IMR-90 (cell line): ENCODE results near the gene FBXL13. TPM values are rescaled to one million over a fixed set of nuclear protein-coding genes. Genes with fewer than 3 reads are reported as not detected.
A peak's percentile ranks its signal among the peaks of the same experiment; 100 is the strongest.

Experiments
- ATAC-seq: fragments of 200-7000 bp; cut with Tn5 transposase; 2 replicates; pipeline ENCODE4 v1.9.1; 2020; ENCODE audit warnings: low read depth, mild to moderate bottlenecking, moderate library complexity
- BruUV-seq: library from RNA; stranded (reverse); fragments of 400-500 nt; replicated peaks from 2 replicates; lab custom pipeline; 2021; lab: Mats Ljungman, UMichigan
- CTCF ChIA-PET: fragments of 300-600 bp; formaldehyde crosslinking; extraction: SDS; loops from one replicate; lab custom pipeline; 2021; ENCODE audit warnings: antibody characterized with exemption; lab: Yijun Ruan, JAX
- POLR2A ChIA-PET: fragments of 300-600 bp; sonication (Branson Sonifier 250); formaldehyde crosslinking; loops from one replicate; lab custom pipeline; 2022; ENCODE audit warnings: antibody characterized with exemption; ENCODE audit not compliant: unreplicated experiment; lab: Charles Lee
- DNase-seq: peaks from one replicate; pipeline ENCODE4 v3.0.0; 2013
- H2AFZ ChIP-seq: replicated peaks from 2 replicates; pipeline ENCODE3; 2013; ENCODE audit warnings: low read length, mild to moderate bottlenecking; ENCODE audit not compliant: poor library complexity
- H2AK5ac ChIP-seq: 2 replicates; pipeline ENCODE4 v1.6.1; 2013; ENCODE audit warnings: low read depth, low read length, inconsistent platforms
- H2AK9ac ChIP-seq: replicated peaks from 2 replicates; pipeline ENCODE3; 2013; ENCODE audit warnings: mild to moderate bottlenecking, low read depth, low read length, moderate library complexity; ENCODE audit not compliant: poor library complexity
- H2BK120ac ChIP-seq: 2 replicates; pipeline ENCODE4 v1.6.1; 2013; ENCODE audit warnings: low read depth, low read length, inconsistent platforms
- H2BK15ac ChIP-seq: 3 replicates; pipeline ENCODE4 v1.6.1; 2013; ENCODE audit warnings: low read depth, low read length, inconsistent platforms
- H2BK20ac ChIP-seq: 2 replicates; pipeline ENCODE4 v1.6.1; 2013; ENCODE audit warnings: low read depth, mild to moderate bottlenecking, inconsistent platforms, low read length, moderate library complexity
- H2BK5ac ChIP-seq: 2 replicates; pipeline ENCODE4 v1.6.1; 2013; ENCODE audit warnings: mild to moderate bottlenecking, low read depth, low read length, inconsistent platforms; ENCODE audit not compliant: poor library complexity, severe bottlenecking
- H3K14ac ChIP-seq: replicated peaks from 2 replicates; pipeline ENCODE4 v1.6.1; 2013; ENCODE audit warnings: low read depth, low read length, inconsistent platforms
- H3K18ac ChIP-seq: 2 replicates; pipeline ENCODE4 v1.6.1; 2013; ENCODE audit warnings: low read depth, low read length, control low read depth
- H3K23ac ChIP-seq: 2 replicates; pipeline ENCODE4 v1.6.1; 2013; ENCODE audit warnings: low read depth, low read length, inconsistent platforms
- H3K27ac ChIP-seq: 2 replicates; pipeline ENCODE4 v1.5.1; 2013; ENCODE audit warnings: mild to moderate bottlenecking, control low read depth, low read length; ENCODE audit not compliant: insufficient read depth
- H3K27me3 ChIP-seq: 2 replicates; pipeline ENCODE4 v1.6.1; 2013; ENCODE audit warnings: low read length; ENCODE audit not compliant: control insufficient read depth, insufficient read depth
- H3K36me3 ChIP-seq: 2 replicates; pipeline ENCODE4 v1.6.1; 2013; ENCODE audit warnings: low read length, mixed read lengths; ENCODE audit not compliant: control insufficient read depth, insufficient read depth
- H3K4ac ChIP-seq: 2 replicates; pipeline ENCODE4 v1.6.1; 2013; ENCODE audit warnings: low read depth, low read length, inconsistent platforms
- H3K4me1 ChIP-seq: 2 replicates; pipeline ENCODE4 v1.6.1; 2013; ENCODE audit warnings: low read length, mixed read lengths; ENCODE audit not compliant: control insufficient read depth, insufficient read depth
- H3K4me2 ChIP-seq: 2 replicates; pipeline ENCODE4 v1.6.1; 2013; ENCODE audit warnings: low read depth, mild to moderate bottlenecking, control low read depth, low read length, moderate library complexity
- H3K4me3 ChIP-seq: 2 replicates; pipeline ENCODE4 v1.5.1; 2013; ENCODE audit warnings: low read depth, mild to moderate bottlenecking, control low read depth, low read length, moderate library complexity; ENCODE audit not compliant: insufficient read depth
- H3K56ac ChIP-seq: 2 replicates; pipeline ENCODE4 v1.6.1; 2013; ENCODE audit warnings: low read length, inconsistent platforms; ENCODE audit not compliant: insufficient read depth; ENCODE audit errors: extremely low read depth
- H3K79me1 ChIP-seq, 2 experiments: 2 replicates each; pipeline ENCODE4 v1.6.1; 2013; ENCODE audit warnings: low read length in 2 of 2, inconsistent platforms in 1 of 2, low read depth in 1 of 2
- H3K9ac ChIP-seq: 2 replicates; pipeline ENCODE4 v1.6.1; 2013; ENCODE audit warnings: low read depth, low read length, control low read depth
- H3K9me1 ChIP-seq: 2 replicates; pipeline ENCODE4 v1.6.1; 2013; ENCODE audit warnings: low read length, inconsistent platforms; ENCODE audit not compliant: insufficient read depth
- H3K9me3 ChIP-seq: 2 replicates; pipeline ENCODE4 v1.6.1; 2013; ENCODE audit warnings: low read length; ENCODE audit not compliant: control insufficient read depth, insufficient read depth
- H4K20me1 ChIP-seq: 2 replicates; pipeline ENCODE4 v1.6.1; 2013; ENCODE audit warnings: low read length, inconsistent platforms; ENCODE audit not compliant: insufficient read depth
- H4K5ac ChIP-seq: 2 replicates; pipeline ENCODE4 v1.6.1; 2013; ENCODE audit warnings: mild to moderate bottlenecking, low read depth, low read length, control low read depth
- H4K8ac ChIP-seq, 2 experiments: 2 replicates each; pipeline ENCODE4 v1.6.1; 2013; ENCODE audit warnings: low read depth in 2 of 2, low read length in 2 of 2, control low read depth in 1 of 2, inconsistent platforms in 1 of 2
- H4K91ac ChIP-seq: 2 replicates; pipeline ENCODE4 v1.6.1; 2013; ENCODE audit warnings: low read depth, low read length, inconsistent platforms; ENCODE audit not compliant: insufficient read depth
- CEBPB ChIP-seq: IDR thresholded peaks from 2 replicates; pipeline ENCODE4 v1.6.1; 2012; ENCODE audit warnings: low read depth, low read length, improper control_type of control experiment
- CHD1 ChIP-seq: IDR thresholded peaks from 2 replicates; pipeline ENCODE4 v1.6.1; 2012; ENCODE audit warnings: low read depth, low read length, improper control_type of control experiment
- CTCF ChIP-seq: conservative IDR thresholded peaks from 2 replicates; pipeline ENCODE4 v1.5.1; 2012; ENCODE audit warnings: mild to moderate bottlenecking, low read depth, low read length, improper control_type of control experiment
- ELK1 ChIP-seq: fragments of 150-350 bp; IDR thresholded peaks from 2 replicates; pipeline ENCODE4 v1.6.1; 2016; ENCODE audit warnings: low read depth, mild to moderate bottlenecking, low read length, moderate library complexity, borderline replicate concordance
- FOS ChIP-seq: fragments of 150-350 bp; IDR thresholded peaks from 2 replicates; pipeline ENCODE4 v1.6.1; 2016; ENCODE audit warnings: low read depth, low read length
- MAFK ChIP-seq: IDR thresholded peaks from 2 replicates; pipeline ENCODE4 v1.6.1; 2012; ENCODE audit warnings: low read depth, low read length, improper control_type of control experiment
- MAZ ChIP-seq: IDR thresholded peaks from 2 replicates; pipeline ENCODE4 v1.6.1; 2012; ENCODE audit warnings: low read depth, mild to moderate bottlenecking, low read length, improper control_type of control experiment, moderate library complexity, borderline replicate concordance
- MXI1 ChIP-seq: IDR thresholded peaks from 2 replicates; pipeline ENCODE4 v1.6.1; 2012; ENCODE audit warnings: low read depth, mild to moderate bottlenecking, low read length, moderate library complexity, borderline replicate concordance
- NFE2L2 ChIP-seq: fragments of 150-350 bp; IDR thresholded peaks from 2 replicates; pipeline ENCODE4 v1.6.1; 2016; ENCODE audit warnings: low read depth, mild to moderate bottlenecking, low read length
- POLR2A ChIP-seq: IDR thresholded peaks from 2 replicates; pipeline ENCODE4 v1.6.1; 2012; ENCODE audit warnings: mild to moderate bottlenecking, low read depth, low read length
- RAD21 ChIP-seq: IDR thresholded peaks from 2 replicates; pipeline ENCODE4 v1.6.1; 2012; ENCODE audit warnings: low read length, improper control_type of control experiment
- RCOR1 ChIP-seq: IDR thresholded peaks from 2 replicates; pipeline ENCODE4 v1.6.1; 2012; ENCODE audit warnings: mild to moderate bottlenecking, low read length, improper control_type of control experiment; ENCODE audit not compliant: insufficient replicate concordance
- SMC3 ChIP-seq: fragments of 150-350 bp; IDR thresholded peaks from 2 replicates; pipeline ENCODE4 v1.6.1; 2016; ENCODE audit warnings: low read depth, mild to moderate bottlenecking, antibody characterized with exemption, low read length, moderate library complexity
- WGBS, 2 experiments: methylation state at CpG; one replicate each; pipeline versions ENCODE4 v1.1.5 to v1.1.7; 2013; ENCODE audit warnings: missing lambda C conversion rate in 2 of 2; ENCODE audit not compliant: insufficient read length in 1 of 2; ENCODE audit errors: extremely low coverage in 2 of 2; 5-methylcytosine and 5-hydroxymethylcytosine counted together
- dilution Hi-C: fragments of 300-500 bp; cut with HindIII; formaldehyde crosslinking; loops from one replicate; pipeline ENCODE4 v1.14.3; 2018; ENCODE audit warnings: low sequenced_read_pairs; ENCODE audit not compliant: unreplicated experiment
- in situ Hi-C: fragments of 300-500 bp; cut with MboI; formaldehyde crosslinking; loops from 3 replicates; pipeline ENCODE4 v1.14.3; 2019; ENCODE audit warnings: low sequenced_read_pairs, inconsistent platforms, mixed read lengths
- intact Hi-C: fragments of 100-400 bp; cut with micrococcal nuclease; formaldehyde crosslinking; loops from 2 replicates; pipeline ENCODE4 v1.10.0; 2022
- polyA plus RNA-seq, 3 experiments: library from polyadenylated mRNA; depleted of rRNA; stranded (reverse); fragments of >200 nt; gene quantifications; 2 replicates each; pipeline ENCODE4 v1.2.3, GENCODE V29; 2012; ENCODE audit warnings: low replicate concordance in 1 of 3
- total RNA-seq: library from RNA; depleted of rRNA; stranded (reverse); fragments of >200 nt; gene quantifications from 2 replicates; pipeline ENCODE4 v1.2.3, GENCODE V29; 2012
- TF ChIP-seq, protein P1 (sequence below): fragments of 150-350 bp; IDR thresholded peaks from 2 replicates; pipeline ENCODE4 v1.6.1; 2017; ENCODE audit warnings: mild to moderate bottlenecking, antibody characterized with exemption, low read length, low read depth

FBXL13 gene
- total and polyA plus RNA-seq, 2 of the 4 experiments (the other 2 are of a cell fraction): 0.24 to 0.36 TPM

DNA sequence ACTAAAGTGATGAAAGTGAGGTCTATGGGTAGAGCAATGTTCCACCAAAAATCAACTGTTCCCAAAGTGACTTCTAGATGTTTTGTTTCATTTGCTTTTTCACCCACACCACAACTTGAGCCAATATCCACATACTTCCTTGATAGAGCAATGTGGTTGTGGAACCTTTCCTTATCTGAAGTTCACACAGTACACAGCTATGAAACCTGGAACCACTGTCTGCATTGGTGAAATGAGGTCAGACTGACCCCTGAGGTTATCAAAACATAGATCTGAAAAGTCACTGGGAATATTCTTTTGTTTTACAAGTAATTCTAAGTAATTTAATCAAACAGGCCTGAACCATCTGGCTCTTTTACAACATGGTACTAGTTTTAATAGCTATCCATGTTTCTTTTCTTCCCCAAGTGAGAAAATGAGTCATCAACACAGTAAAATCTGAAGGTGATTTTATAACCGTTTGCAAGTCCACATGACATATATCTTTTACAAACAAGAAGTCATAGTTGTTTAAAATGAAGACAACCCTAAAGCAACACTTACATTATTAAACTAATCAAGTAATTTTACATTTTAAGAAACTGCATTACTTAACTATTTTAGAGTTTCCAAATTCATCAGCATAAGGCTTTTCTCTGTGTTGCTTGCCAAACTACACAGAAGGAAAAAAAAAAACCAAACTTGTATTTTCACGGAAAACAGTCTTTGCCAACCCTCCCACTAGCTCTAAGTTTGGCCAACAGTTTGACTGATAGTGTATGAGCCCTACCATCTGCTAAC is 81.5 kb downstream of the FBXL13 start:
- peak overlapping the region; percentile 97 for H2BK120ac ChIP-seq
- no peak overlapping the region for H3K9ac ChIP-seq
- H3K4ac ChIP-seq: peak overlapping the region; percentile 39
- H2BK5ac ChIP-seq: peak overlapping the region; percentile 86
- H3K27ac ChIP-seq: peak overlapping the region; percentile 79
- in situ Hi-C loops (no loop called here), intact Hi-C loops (no loop called here), dilution Hi-C loops (no loop called here)
- peaks cover 18% of the 10 kb centered on the region for H3K4me1 ChIP-seq
- DNase-seq (peak; percentile 87), ATAC-seq (peak; percentile 48)
- no peaks in the 10 kb centered on the region for H3K79me1 ChIP-seq
- H3K14ac ChIP-seq: peak overlapping the region; percentile 30
- H3K18ac ChIP-seq: peak overlapping the region; percentile 88
- no peaks in the 10 kb centered on the region for H4K20me1 ChIP-seq
- H3K56ac ChIP-seq: 0 out of 2 replicates have a peak overlapping the region, but pooled peaks have one; percentile 30
- H3K27me3 ChIP-seq: no peaks in the 10 kb centered on the region
- no peak overlapping the region for H2AK9ac ChIP-seq
- no peak overlapping the region for H2AFZ ChIP-seq
- BruUV-seq: no TSS peak
- peak overlapping the region; percentile 64 for H4K91ac ChIP-seq
- peak overlapping the region; percentile 93; the same call in 2 of the 3 replicates for H2BK15ac ChIP-seq
- peak overlapping the region; percentile 83; the same call in 1 of the 2 replicates for H2AK5ac ChIP-seq
- H3K9me1 ChIP-seq: peaks cover 12% of the 10 kb centered on the region
- H3K23ac ChIP-seq: peak overlapping the region; percentile 66; the same call in 1 of the 2 replicates
- no CpG with 5 or more reads among the region's 2 CpGs for WGBS, 2 experiments
- H2BK20ac ChIP-seq: peak overlapping the region; percentile 99
- CTCF ChIA-PET: interaction anchor here (0.6 to 1.4 kb wide), 2 partner anchors 23 to 1493 kb away, joined by 4 read pairs; no protein-coding TSS in a partner anchor
- H3K4me2 ChIP-seq: peak overlapping the region; percentile 71
- no peak overlapping the region for H3K4me3 ChIP-seq
- no peak for TF ChIP-seq CHD1
- TF ChIP-seq, protein P1, sequence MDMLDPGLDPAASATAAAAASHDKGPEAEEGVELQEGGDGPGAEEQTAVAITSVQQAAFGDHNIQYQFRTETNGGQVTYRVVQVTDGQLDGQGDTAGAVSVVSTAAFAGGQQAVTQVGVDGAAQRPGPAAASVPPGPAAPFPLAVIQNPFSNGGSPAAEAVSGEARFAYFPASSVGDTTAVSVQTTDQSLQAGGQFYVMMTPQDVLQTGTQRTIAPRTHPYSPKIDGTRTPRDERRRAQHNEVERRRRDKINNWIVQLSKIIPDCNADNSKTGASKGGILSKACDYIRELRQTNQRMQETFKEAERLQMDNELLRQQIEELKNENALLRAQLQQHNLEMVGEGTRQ: no peak
- TF ChIP-seq RCOR1: no peak
- TF ChIP-seq ELK1: no peak
- peak; percentile 51 for TF ChIP-seq CEBPB
- TF ChIP-seq POLR2A: no peak
- TF ChIP-seq SMC3: no peak
- TF ChIP-seq RAD21: no peak
- TF ChIP-seq MAFK: no peak
- TF ChIP-seq NFE2L2: no peak
- TF ChIP-seq MXI1: no peak
- peak; percentile 61; the same call in 1 of the 2 replicates for TF ChIP-seq FOS
- no peak for TF ChIP-seq CTCF
- TF ChIP-seq MAZ: no peak
- no peaks in the 10 kb centered on the region for H3K9me3 ChIP-seq
- POLR2A ChIA-PET: no interaction called here
- peak overlapping the region; percentile 83 for H4K5ac ChIP-seq
- no peaks in the 10 kb centered on the region for H3K36me3 ChIP-seq
- H4K8ac ChIP-seq: peak overlapping the region; percentile 27 to 80; a peak in 3 of 4 replicates
